ENCODE results near the gene ABCA5. TPM values are rescaled to one million over a fixed set of nuclear protein-coding genes. Genes with fewer than 3 reads are reported as not detected.

Gene ABCA5
- total and polyA plus RNA-seq, 2 of the 13 experiments (the other 11 are each of a cell fraction or from before 2014, with no cell fraction given) = 9.7 to 10.1 TPM

DNA sequence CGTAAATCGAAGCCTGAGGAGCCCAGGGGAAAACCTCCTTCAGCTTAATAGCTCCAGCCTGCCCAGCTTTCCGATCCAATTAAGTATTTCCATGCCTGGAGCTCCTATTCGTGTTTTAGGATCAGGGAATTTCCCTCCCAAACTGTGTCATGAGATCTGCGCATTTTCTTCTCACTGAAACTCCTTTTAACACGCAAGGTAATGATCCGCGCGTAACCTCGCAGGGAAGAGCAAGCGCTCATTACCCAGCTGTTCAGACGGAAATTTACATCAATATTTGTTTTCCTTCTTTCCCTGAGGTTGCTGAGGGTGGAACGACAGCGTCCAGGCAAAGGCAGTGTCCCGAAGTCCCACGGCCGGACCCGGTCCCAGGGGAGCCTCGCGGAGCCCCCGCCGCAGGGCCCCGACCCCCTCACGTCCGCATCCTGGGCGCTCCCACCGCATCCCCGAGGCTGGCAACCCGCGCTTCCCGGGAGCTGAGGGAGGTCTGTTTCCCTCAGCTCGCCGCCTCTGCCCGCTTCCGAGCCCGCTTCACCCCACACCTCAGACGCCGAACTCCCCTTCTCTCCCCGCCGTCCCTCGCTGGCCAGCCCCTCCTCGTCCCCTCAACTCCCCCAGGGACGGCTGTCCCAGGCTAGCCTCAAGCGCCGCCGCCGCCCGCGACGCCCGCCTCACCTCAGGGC, 415 bp downstream of the ABCA5 start (continued):
- TF ChIP-seq SRSF4 (IDR thresholded peaks at IDR 0.05; ENCODE audit: low read depth, low read length, poor library complexity, severe bottlenecking) (no peak), ZNF572 (CRISPR knock-in tag; IDR thresholded peaks at IDR 0.05) (0 out of 2 replicates have a peak, but pooled peaks have one; percentile 20), ZNF784 (CRISPR knock-in tag; IDR thresholded peaks at IDR 0.05; ENCODE audit: borderline replicate concordance) (no peak), KMT2A (CRISPR knock-in tag; IDR thresholded peaks at IDR 0.05) (0 out of 2 replicates have a peak, but pooled peaks have one; percentile 83), ARNT2 (CRISPR knock-in tag; IDR thresholded peaks at IDR 0.05; ENCODE audit: low read depth) (no peak), ZBTB49 (CRISPR knock-in tag; IDR thresholded peaks at IDR 0.05; ENCODE audit: borderline replicate concordance) (no peak), RBM22 (optimal IDR thresholded peaks at IDR 0.05; ENCODE audit: low read length) (no peak), ZNF577 (CRISPR knock-in tag; IDR thresholded peaks at IDR 0.05; ENCODE audit: borderline replicate concordance, low read depth) (no peak), ZNF576 (CRISPR knock-in tag; IDR thresholded peaks at IDR 0.05) (no peak), TRIM24 (CRISPR knock-in tag; IDR thresholded peaks at IDR 0.05) (no peak), ZNF282 (IDR thresholded peaks at IDR 0.05; ENCODE audit: partially characterized antibody) (no peak), ZNF101 (CRISPR knock-in tag; IDR thresholded peaks at IDR 0.05; ENCODE audit: borderline replicate concordance, low read depth) (no peak), CAMTA2 (CRISPR knock-in tag; IDR thresholded peaks at IDR 0.05; ENCODE audit: borderline replicate concordance) (no peak), ZMYM2 (CRISPR knock-in tag; IDR thresholded peaks at IDR 0.05) (no peak), GATAD1 (CRISPR knock-in tag; IDR thresholded peaks at IDR 0.05) (no peak), EEA1 (CRISPR knock-in tag; IDR thresholded peaks at IDR 0.05; ENCODE audit: borderline replicate concordance) (no peak), ZKSCAN8 (CRISPR knock-in tag; IDR thresholded peaks at IDR 0.05; ENCODE audit: borderline replicate concordance) (no peak)
- TF ChIP-seq, protein P1, sequence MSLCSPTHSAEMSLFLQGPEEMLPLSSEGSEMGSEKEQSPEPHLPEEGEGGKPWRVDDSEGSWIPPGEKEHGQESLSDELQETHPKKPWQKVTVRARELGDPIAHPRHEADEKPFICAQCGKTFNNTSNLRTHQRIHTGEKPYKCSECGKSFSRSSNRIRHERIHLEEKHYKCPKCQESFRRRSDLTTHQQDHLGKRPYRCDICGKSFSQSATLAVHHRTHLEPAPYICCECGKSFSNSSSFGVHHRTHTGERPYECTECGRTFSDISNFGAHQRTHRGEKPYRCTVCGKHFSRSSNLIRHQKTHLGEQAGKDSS (CRISPR knock-in tag; IDR thresholded peaks at IDR 0.05; ENCODE audit: borderline replicate concordance, low read depth) = 0 out of 2 replicates have a peak, but pooled peaks have one; percentile 38
- TF ChIP-seq, protein P2, sequence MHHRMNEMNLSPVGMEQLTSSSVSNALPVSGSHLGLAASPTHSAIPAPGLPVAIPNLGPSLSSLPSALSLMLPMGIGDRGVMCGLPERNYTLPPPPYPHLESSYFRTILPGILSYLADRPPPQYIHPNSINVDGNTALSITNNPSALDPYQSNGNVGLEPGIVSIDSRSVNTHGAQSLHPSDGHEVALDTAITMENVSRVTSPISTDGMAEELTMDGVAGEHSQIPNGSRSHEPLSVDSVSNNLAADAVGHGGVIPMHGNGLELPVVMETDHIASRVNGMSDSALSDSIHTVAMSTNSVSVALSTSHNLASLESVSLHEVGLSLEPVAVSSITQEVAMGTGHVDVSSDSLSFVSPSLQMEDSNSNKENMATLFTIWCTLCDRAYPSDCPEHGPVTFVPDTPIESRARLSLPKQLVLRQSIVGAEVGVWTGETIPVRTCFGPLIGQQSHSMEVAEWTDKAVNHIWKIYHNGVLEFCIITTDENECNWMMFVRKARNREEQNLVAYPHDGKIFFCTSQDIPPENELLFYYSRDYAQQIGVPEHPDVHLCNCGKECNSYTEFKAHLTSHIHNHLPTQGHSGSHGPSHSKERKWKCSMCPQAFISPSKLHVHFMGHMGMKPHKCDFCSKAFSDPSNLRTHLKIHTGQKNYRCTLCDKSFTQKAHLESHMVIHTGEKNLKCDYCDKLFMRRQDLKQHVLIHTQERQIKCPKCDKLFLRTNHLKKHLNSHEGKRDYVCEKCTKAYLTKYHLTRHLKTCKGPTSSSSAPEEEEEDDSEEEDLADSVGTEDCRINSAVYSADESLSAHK (CRISPR knock-in tag; IDR thresholded peaks at IDR 0.05; ENCODE audit: borderline replicate concordance) = no peak
- TF ChIP-seq, protein P3, sequence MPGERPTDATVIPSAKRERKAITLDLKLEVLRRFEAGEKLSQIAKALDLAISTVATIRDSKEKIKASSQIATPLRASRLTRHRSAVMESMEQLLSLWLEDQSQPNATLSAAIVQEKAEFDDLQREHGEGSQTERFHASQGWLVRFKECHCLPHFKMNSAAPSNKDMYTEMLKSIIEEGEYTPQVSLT (CRISPR knock-in tag; IDR thresholded peaks at IDR 0.05; ENCODE audit: borderline replicate concordance, low read depth) = no peak
